ENCODE data around the gene GPER1.
A peak's percentile ranks its signal among the peaks of the same experiment; 100 is the strongest.

GPER1 gene

DNA sequence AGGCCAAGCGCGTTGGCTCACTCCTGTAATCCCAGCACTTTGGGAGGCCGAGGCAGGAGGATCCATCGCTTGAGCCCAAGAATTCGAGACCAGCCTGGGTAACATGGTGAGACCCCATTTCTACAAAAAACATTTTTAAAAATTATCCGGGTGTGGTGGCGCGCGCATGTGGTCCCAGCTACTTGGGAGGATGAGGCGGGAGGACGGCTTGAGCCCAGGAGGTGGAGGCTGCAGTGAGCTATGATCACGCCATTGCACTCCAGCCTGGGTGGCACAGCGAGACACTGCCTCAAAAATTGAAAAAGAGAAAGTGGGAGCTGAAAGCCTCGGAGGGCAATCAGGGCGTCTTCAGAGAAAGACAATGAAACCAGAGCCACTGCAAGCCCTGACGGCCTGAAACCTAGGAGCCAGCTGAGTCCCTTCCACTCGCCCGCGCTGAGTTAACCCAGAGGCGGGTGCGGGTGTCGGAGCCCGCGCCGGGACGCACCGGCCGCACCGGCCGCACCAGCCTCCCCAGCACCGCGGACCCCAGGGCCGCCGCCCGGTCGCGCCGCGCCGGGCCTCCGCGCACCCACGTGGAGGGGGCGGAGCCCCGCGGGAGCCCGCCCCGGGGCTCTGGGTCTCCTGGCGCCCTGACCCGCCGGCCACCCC is 49.7 kb downstream of the GPER1 start:
- Histone ChIP-seq H3K4me1 (ENCODE audit: insufficient read depth, low read length, severe bottlenecking) (peaks cover 19% of the 10 kb centered on the region), H3K9ac (ENCODE audit: low read length) (peak overlapping the region; percentile 75), H2AFZ (ENCODE audit: low read length) (peak overlapping the region; percentile 34; the same call in 1 of the 2 replicates), H3K79me2 (ENCODE audit: insufficient read depth, low read length) (no peaks in the 10 kb centered on the region), H3K9me3 (ENCODE audit: low read length) (no peaks in the 10 kb centered on the region), H3K27ac (ENCODE audit: low read depth, low read length, poor library complexity, severe bottlenecking) (peak overlapping the region; percentile 17), H3K36me3 (ENCODE audit: insufficient read depth, low read length) (peaks cover 4% of the 10 kb centered on the region), H3K4me2 (ENCODE audit: low read length) (peak overlapping the region; percentile 98), H3K4me3 (ENCODE audit: low read depth, low read length, poor library complexity, severe bottlenecking) (peak overlapping the region; percentile 66), H3F3A (ENCODE audit: insufficient read depth, low read length) (no peaks in the 10 kb centered on the region), H3K9me2 (ENCODE audit: low read depth, low read length) (no peaks in the 10 kb centered on the region), H4K20me1 (ENCODE audit: insufficient read depth, low read length) (no peaks in the 10 kb centered on the region), H3K27me3 (ENCODE audit: insufficient read depth, low read length) (no peaks in the 10 kb centered on the region)
- no peak for TF ChIP-seq EZH2 (IDR thresholded peaks at IDR 0.05; ENCODE audit: borderline replicate concordance, low read length)

- Histone ChIP-seq H3K4me2 (ENCODE audit: low read length) (no peak overlapping the region), H3K9ac (ENCODE audit: low read length) (no peak overlapping the region), H3K4me1 (ENCODE audit: insufficient read depth, low read length, severe bottlenecking) (peaks cover 26% of the 10 kb centered on the region), H3K79me2 (ENCODE audit: insufficient read depth, low read length) (no peaks in the 10 kb centered on the region), H3K27me3 (ENCODE audit: insufficient read depth, low read length) (no peaks in the 10 kb centered on the region; the same call in 1 of the 2 replicates), H4K20me1 (ENCODE audit: insufficient read depth, low read length) (no peaks in the 10 kb centered on the region), H3K9me2 (ENCODE audit: low read depth, low read length) (no peaks in the 10 kb centered on the region), H2AFZ (ENCODE audit: low read length) (no peak overlapping the region), H3K9me3 (ENCODE audit: low read length) (no peaks in the 10 kb centered on the region), H3K36me3 (ENCODE audit: insufficient read depth, low read length) (no peaks in the 10 kb centered on the region), H3F3A (ENCODE audit: insufficient read depth, low read length) (no peaks in the 10 kb centered on the region), H3K27ac (ENCODE audit: low read depth, low read length, poor library complexity, severe bottlenecking) (no peak overlapping the region), H3K4me3 (ENCODE audit: low read depth, low read length, poor library complexity, severe bottlenecking) (no peak overlapping the region)
- no peak for TF ChIP-seq EZH2 (IDR thresholded peaks at IDR 0.05; ENCODE audit: borderline replicate concordance, low read length)
- TF ChIP-seq, protein P1, sequence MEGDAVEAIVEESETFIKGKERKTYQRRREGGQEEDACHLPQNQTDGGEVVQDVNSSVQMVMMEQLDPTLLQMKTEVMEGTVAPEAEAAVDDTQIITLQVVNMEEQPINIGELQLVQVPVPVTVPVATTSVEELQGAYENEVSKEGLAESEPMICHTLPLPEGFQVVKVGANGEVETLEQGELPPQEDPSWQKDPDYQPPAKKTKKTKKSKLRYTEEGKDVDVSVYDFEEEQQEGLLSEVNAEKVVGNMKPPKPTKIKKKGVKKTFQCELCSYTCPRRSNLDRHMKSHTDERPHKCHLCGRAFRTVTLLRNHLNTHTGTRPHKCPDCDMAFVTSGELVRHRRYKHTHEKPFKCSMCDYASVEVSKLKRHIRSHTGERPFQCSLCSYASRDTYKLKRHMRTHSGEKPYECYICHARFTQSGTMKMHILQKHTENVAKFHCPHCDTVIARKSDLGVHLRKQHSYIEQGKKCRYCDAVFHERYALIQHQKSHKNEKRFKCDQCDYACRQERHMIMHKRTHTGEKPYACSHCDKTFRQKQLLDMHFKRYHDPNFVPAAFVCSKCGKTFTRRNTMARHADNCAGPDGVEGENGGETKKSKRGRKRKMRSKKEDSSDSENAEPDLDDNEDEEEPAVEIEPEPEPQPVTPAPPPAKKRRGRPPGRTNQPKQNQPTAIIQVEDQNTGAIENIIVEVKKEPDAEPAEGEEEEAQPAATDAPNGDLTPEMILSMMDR (IDR thresholded peaks at IDR 0.05; ENCODE audit: low read length) = no peak
These were observed 52.7 kb downstream of the GPER1 start for GRCh38 chr7:1140476-1141104.

DNA sequence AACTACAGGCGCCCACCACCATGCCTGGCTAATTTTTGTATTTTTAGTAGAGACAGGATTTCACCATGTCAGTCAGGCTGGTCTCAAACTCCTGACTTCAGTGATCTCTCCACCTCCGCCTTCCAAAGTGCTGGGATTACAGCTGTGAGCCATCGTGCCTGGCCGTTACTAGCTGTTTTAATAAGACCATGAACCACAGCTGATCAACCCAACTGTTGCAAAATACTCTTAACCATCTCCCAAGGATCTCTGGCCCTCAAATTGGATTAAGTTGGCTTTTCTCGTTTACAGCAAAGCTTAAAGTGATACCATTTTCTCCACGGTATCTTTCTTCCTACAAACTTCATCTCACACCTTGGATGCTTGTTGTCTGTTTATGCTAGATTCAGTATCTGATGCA is 53.7 kb downstream of the GPER1 start:
- no peak overlapping the region for H3K9ac ChIP-seq (ENCODE audit: low read length)
- H3K4me3 ChIP-seq (ENCODE audit: low read depth, low read length, poor library complexity, severe bottlenecking) = no peak overlapping the region
- H3K9me2 ChIP-seq (ENCODE audit: low read depth, low read length) = no peaks in the 10 kb centered on the region
- no peaks in the 10 kb centered on the region; the same call in 1 of the 2 replicates for H3K27me3 ChIP-seq (ENCODE audit: insufficient read depth, low read length)
- H3K4me2 ChIP-seq (ENCODE audit: low read length) = no peak overlapping the region
- TF ChIP-seq, protein P1 (IDR thresholded peaks at IDR 0.05; ENCODE audit: low read length) = no peak
- TF ChIP-seq EZH2 (IDR thresholded peaks at IDR 0.05; ENCODE audit: borderline replicate concordance, low read length) = no peak
- H4K20me1 ChIP-seq (ENCODE audit: insufficient read depth, low read length) = no peaks in the 10 kb centered on the region
- H3K27ac ChIP-seq (ENCODE audit: low read depth, low read length, poor library complexity, severe bottlenecking) = no peak overlapping the region
- H3K79me2 ChIP-seq (ENCODE audit: insufficient read depth, low read length) = no peaks in the 10 kb centered on the region
- no peaks in the 10 kb centered on the region for H3K36me3 ChIP-seq (ENCODE audit: insufficient read depth, low read length)
- no peak overlapping the region for H2AFZ ChIP-seq (ENCODE audit: low read length)
- H3K9me3 ChIP-seq (ENCODE audit: low read length) = no peaks in the 10 kb centered on the region
- H3F3A ChIP-seq (ENCODE audit: insufficient read depth, low read length) = no peaks in the 10 kb centered on the region
- H3K4me1 ChIP-seq (ENCODE audit: insufficient read depth, low read length, severe bottlenecking) = peaks cover 24% of the 10 kb centered on the region
